DND-41 (cell line): ENCODE results near the gene TWIST2.

Experiments
- CTCF ChIP-seq: IDR thresholded peaks from 2 replicates; pipeline ENCODE4 v1.5.1; 2012; ENCODE audit warnings: borderline replicate concordance, low read length, moderate library complexity, mild to moderate bottlenecking; ENCODE audit not compliant: poor library complexity, severe bottlenecking; ENCODE audit errors: extremely low read depth
- EZH2 ChIP-seq: IDR thresholded peaks from 3 replicates; pipeline ENCODE4 v1.6.1; 2012; ENCODE audit warnings: borderline replicate concordance, low read depth, mild to moderate bottlenecking, moderate library complexity, low read length, inconsistent platforms; ENCODE audit not compliant: severe bottlenecking

- TF ChIP-seq CTCF (no peak), EZH2 (no peak)
Measured at GRCh38 chr2:238870261-238870660, 22.4 kb downstream of the TWIST2 start.
